ENCODE data around the gene KCNG2.

- TF ChIP-seq CTCF (conservative IDR thresholded peaks at IDR 0.05; ENCODE audit: low read depth, low read length) (no peak), RAD21 (IDR thresholded peaks at IDR 0.05; ENCODE audit: low read length) (no peak), POLR2A (IDR thresholded peaks at IDR 0.05; ENCODE audit: low read depth, low read length) (no peak), SMC3 (IDR thresholded peaks at IDR 0.05; ENCODE audit: low read depth, low read length) (no peak), RCOR1 (IDR thresholded peaks at IDR 0.05; ENCODE audit: insufficient replicate concordance, low read length) (no peak), MAFK (IDR thresholded peaks at IDR 0.05; ENCODE audit: low read depth, low read length) (no peak), USF2 (IDR thresholded peaks at IDR 0.05; ENCODE audit: low read depth, low read length) (no peak), CEBPB (IDR thresholded peaks at IDR 0.05; ENCODE audit: low read depth, low read length) (no peak), MAZ (IDR thresholded peaks at IDR 0.05; ENCODE audit: borderline replicate concordance, low read depth, low read length) (no peak), FOS (IDR thresholded peaks at IDR 0.05; ENCODE audit: low read depth, low read length) (no peak), NFE2L2 (IDR thresholded peaks at IDR 0.05; ENCODE audit: low read depth, low read length) (no peak), RFX5 (IDR thresholded peaks at IDR 0.05; ENCODE audit: low read depth, low read length) (no peak), ELK1 (IDR thresholded peaks at IDR 0.05; ENCODE audit: borderline replicate concordance, low read depth, low read length) (no peak)
Observed at GRCh38 chr18:79798999-79799370, 1.2 kb downstream of the KCNG2 start.

Data from IMR-90 (cell line).